Activated naive CD4-positive, alpha-beta T cell treated with anti-CD3 and anti-CD28 coated beads, Interleukin-2, amount 50 U/mL, for 24 hours (primary cell): ENCODE measurements around the gene PRRT4.

Source experiments
- H3K27ac Mint-ChIP-seq: one replicate; pipeline ENCODE4 v1.8.0; 2021; ENCODE audit warnings: mild to moderate bottlenecking, mixed read lengths
- H3K27me3 Mint-ChIP-seq: one replicate; pipeline ENCODE4 v1.8.0; 2021; ENCODE audit warnings: mixed read lengths
- H3K36me3 Mint-ChIP-seq: one replicate; pipeline ENCODE4 v1.8.0; 2021; ENCODE audit warnings: mixed read lengths
- H3K4me1 Mint-ChIP-seq: one replicate; pipeline ENCODE4 v1.8.0; 2021; ENCODE audit warnings: mixed read lengths
- H3K4me3 Mint-ChIP-seq: one replicate; pipeline ENCODE4 v1.8.0; 2021; ENCODE audit warnings: mild to moderate bottlenecking, mixed read lengths
- H3K9me3 Mint-ChIP-seq: one replicate; pipeline ENCODE4 v1.8.0; 2021; ENCODE audit warnings: mixed read lengths

Gene PRRT4

DNA sequence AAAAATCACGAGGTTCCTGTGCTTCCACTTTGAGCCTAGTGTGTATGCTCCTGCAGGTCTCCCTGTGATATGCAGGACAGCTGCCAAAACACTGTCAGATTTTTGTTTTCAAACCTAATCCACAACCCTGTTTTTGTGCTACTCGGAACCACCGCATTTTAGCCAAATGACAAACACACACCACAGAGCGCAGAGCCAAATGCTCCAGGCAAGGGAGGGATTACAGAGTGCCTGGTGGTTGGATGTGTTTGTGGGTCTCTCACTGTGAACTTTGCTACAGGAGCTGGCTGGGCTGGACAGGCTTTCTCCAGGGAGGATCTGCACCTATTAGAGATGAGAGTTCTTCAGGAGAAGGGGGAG lies 12.0 kb downstream of the PRRT4 start:
- no peak overlapping the region for H3K4me3 Mint-ChIP-seq
- H3K27me3 Mint-ChIP-seq, result peaks cover 15% of the 10 kb centered on the region
- H3K36me3 Mint-ChIP-seq, result no peaks in the 10 kb centered on the region
- peaks cover 7% of the 10 kb centered on the region for H3K4me1 Mint-ChIP-seq
- H3K27ac Mint-ChIP-seq, result no peak overlapping the region
- no peaks in the 10 kb centered on the region for H3K9me3 Mint-ChIP-seq

DNA sequence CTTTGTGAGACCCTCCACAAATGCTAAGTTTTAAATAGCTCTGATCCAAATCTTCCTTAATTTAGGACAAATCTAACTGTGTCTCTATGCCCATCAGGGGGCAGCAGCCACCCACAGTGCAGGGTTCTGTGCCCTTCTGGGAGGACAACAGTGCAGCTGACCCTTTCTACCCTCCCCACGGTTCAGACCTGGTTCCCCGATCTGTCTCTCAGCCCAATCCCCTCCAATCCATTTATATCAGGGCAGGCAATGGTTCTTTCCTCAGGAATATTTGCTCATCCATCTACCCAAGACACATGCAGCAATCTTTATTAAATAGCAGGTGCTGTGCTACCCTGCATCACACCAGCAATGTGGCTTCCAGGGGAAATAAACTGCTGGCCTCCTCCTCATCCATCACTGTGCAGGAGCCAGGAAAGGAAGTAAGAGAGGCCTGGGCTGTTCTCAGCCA lies 13.8 kb downstream of the PRRT4 start:
- Mint-ChIP-seq H3K27ac (no peak overlapping the region), H3K36me3 (peaks cover under 1% of the 10 kb centered on the region), H3K4me3 (no peak overlapping the region), H3K4me1 (peaks cover 5% of the 10 kb centered on the region), H3K27me3 (peaks cover 4% of the 10 kb centered on the region), H3K9me3 (no peaks in the 10 kb centered on the region)

DNA sequence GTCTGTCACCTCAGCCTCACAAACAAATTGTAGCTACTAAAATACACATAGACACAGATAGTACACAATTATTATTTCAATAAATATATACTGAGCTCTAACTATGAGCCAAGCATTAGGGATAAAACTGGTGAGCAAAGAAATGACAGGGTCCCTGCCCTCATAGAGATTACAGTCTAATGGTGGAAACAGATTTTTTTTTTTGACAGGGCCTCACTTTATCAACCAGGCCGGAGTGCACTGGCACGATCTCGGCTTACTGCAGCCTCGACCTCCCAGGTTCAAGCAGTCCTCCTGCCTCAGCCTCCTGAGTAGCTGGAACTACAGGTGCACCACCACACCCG lies 17.1 kb downstream of the PRRT4 start:
- Mint-ChIP-seq H3K9me3 (no peaks in the 10 kb centered on the region), H3K27me3 (peaks cover 2% of the 10 kb centered on the region), H3K36me3 (peaks cover 4% of the 10 kb centered on the region), H3K27ac (no peak overlapping the region), H3K4me3 (no peak overlapping the region), H3K4me1 (peaks cover 33% of the 10 kb centered on the region)

DNA sequence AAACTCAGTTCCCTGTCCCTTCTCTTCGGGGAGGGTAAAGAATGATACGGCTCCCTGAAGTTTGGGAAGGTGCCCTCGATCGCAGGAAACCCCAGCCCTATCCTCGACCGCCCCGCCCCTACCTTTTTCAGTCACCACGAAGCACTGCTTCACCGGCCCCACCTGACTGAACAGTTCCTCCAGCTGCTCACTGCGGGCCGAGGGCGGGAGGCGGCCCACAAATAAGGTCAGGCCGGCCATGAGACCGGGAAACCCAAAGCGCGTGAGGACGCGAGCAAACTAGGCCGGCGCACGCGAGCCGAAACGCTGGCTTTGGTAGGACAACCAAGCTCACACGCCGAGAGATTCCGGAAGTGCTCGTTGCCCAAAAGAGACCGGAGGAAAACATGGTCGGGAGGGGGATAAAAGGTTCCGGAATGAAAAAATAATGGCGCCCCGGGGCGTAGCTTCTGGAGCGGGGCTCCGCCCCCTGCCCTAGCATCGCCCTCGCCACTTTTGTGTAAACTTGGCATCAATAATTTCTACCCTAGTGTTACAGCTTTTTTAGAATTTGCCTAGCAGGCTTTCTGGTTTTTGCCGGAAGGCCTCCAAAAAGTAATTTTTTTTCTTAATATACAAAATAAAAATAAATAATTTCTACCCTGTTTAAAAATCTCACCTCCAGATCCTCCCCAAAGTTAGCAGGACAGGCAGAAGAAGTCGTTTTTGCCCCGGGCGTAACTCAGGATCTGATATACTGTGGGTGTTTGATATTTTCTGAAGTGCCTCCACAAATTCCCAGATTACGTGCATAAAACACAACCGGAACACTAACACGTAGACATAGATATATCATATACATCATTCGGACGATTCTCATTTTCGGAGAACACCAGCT lies 17.7 kb downstream of the PRRT4 start, which contains the start of gene RBM28:
Gene RBM28, minus strand, starts transcription at position 355 of the 877 bp plus-strand sequence. Its CDS starts 115 bp downstream, at position 240.
- Mint-ChIP-seq H3K27ac (peak within 1 kb of the TSS; percentile 97), H3K4me3 (peak within 1 kb of the TSS; percentile 98), H3K27me3 (peaks cover 2% of the 10 kb centered on the region), H3K9me3 (no peaks in the 10 kb centered on the region), H3K4me1 (peaks cover 33% of the 10 kb centered on the region), H3K36me3 (peaks cover 6% of the 10 kb centered on the region)

DNA sequence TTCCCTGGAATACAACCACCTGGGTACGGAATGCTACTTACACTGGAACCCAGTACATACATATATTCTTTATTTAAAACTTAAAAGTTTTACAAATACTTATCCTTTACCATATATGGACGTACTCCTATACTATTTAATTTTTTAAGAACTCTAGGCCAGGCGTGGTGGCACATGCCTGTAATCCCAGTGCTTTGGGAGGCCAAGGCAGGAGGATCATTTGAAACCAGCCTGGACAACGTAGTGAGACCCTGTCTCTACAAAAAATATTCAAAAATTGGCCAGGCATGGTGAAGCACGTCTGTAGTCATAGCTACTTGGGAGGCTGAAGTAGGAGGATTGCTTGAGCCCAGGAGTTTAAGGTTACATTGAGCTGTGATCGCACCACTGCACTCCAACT lies 19.8 kb downstream of the PRRT4 start:
- Mint-ChIP-seq H3K27ac (no peak overlapping the region), H3K4me1 (peaks cover 33% of the 10 kb centered on the region), H3K36me3 (peaks cover 17% of the 10 kb centered on the region), H3K9me3 (no peaks in the 10 kb centered on the region), H3K4me3 (peak overlapping the region; percentile 98), H3K27me3 (no peaks in the 10 kb centered on the region)

DNA sequence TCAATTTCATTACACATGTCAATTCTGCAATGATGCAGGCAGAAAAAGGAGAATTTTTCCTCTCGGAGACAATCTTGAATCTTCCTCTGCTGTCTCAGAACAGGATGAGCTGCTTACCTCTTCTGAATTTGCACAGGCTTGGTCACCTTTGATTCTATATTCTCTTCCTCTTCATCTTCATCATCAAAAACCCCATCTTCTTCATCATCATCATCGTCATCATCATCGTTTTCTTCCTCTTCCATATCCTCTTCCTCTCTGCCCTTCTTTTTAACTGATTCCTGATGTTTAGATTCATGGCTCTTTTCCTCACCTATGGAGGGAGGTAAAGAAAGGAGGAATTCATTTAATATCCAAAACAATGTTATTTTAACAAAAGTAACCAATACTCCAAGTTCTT lies 25.8 kb downstream of the PRRT4 start:
- Mint-ChIP-seq H3K9me3 (no peaks in the 10 kb centered on the region), H3K36me3 (peaks cover 28% of the 10 kb centered on the region), H3K27ac (no peak overlapping the region), H3K27me3 (no peaks in the 10 kb centered on the region), H3K4me1 (peaks cover 10% of the 10 kb centered on the region), H3K4me3 (no peak overlapping the region)

DNA sequence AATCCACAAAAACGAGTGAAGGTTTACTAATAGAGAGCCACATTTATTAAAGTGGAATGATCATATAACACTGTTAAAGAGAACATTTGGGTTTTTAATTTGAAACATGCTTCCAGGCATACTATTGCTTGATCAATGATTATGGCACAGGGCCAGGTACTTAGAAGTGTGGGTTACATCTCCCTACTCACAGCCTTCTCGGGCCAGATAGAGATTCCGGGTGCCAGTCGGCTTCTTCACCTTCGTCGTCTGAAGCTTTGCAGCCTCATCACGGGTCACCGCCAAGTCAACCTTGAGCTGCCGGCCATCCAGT lies 37.2 kb downstream of the PRRT4 start:
- Mint-ChIP-seq H3K27me3 (no peaks in the 10 kb centered on the region), H3K9me3 (no peaks in the 10 kb centered on the region), H3K4me3 (no peak overlapping the region), H3K36me3 (peaks cover 20% of the 10 kb centered on the region), H3K27ac (no peak overlapping the region), H3K4me1 (peaks cover 25% of the 10 kb centered on the region)

DNA sequence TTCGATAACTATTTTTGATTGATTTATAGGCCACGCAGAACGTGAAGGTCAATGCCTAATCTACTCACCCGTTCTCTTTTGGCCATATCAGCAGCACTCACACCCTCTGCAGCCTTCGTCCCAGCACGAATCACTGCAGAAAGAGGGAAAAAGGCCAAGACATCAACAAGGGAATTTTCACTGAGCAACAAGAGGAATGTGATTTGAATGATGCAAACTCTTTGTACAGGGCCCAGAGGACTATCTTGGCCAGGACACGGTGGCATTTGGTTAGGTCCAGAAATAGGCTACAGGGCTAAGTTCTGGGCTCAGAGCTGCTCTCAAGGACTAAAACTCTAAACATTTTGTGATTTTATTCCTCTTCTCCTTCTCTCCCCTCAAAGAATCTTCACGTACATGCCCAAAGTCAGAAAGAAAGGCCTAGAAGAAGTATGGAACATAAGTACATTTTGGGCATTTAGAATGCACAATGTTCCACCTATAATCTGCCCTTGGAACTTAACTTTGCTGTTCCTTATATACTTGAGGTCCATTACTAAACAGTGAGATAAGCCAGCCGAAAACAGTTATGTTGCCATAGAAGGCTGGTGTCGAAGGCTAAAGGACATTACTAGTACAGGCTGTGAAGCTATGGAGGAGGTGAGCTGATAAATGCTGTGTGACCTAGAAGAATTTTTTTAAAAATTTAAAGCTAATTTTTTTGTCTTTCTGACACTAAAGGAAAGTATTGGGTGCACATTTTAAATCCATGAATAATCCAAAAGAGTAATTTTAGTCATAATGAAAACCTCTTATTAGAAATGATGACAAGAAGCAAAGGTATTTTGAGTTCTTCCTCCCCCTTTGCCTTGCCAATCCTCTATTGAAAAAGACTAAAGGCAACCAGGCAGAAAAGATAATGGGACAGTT lies 37.8 kb downstream of the PRRT4 start:
- H3K27ac Mint-ChIP-seq, result no peak overlapping the region
- H3K9me3 Mint-ChIP-seq, result no peaks in the 10 kb centered on the region
- H3K27me3 Mint-ChIP-seq, result no peaks in the 10 kb centered on the region
- no peak overlapping the region for H3K4me3 Mint-ChIP-seq
- peaks cover 24% of the 10 kb centered on the region for H3K36me3 Mint-ChIP-seq
- peaks cover 26% of the 10 kb centered on the region for H3K4me1 Mint-ChIP-seq

DNA sequence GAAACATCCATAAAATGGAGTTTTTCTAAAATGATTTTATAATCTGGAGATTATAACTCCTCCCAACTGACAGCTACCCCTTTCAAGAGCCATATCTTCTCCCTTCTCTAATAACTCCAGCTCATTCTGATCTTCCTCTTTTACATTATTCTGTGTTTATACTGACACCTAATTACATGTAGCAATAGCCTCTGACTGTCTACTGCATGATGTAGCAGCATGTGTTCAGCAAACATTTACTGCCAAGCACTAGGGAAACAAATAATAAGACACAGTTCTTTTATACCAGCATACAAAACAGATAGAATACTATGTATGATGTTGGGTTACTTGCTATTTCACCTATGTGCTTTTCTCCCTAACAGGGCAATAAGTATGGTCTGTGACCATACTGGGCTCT lies 38.5 kb downstream of the PRRT4 start:
- Mint-ChIP-seq H3K27ac (no peak overlapping the region), H3K27me3 (no peaks in the 10 kb centered on the region), H3K4me3 (no peak overlapping the region), H3K36me3 (peaks cover 25% of the 10 kb centered on the region), H3K9me3 (no peaks in the 10 kb centered on the region), H3K4me1 (peaks cover 26% of the 10 kb centered on the region)

DNA sequence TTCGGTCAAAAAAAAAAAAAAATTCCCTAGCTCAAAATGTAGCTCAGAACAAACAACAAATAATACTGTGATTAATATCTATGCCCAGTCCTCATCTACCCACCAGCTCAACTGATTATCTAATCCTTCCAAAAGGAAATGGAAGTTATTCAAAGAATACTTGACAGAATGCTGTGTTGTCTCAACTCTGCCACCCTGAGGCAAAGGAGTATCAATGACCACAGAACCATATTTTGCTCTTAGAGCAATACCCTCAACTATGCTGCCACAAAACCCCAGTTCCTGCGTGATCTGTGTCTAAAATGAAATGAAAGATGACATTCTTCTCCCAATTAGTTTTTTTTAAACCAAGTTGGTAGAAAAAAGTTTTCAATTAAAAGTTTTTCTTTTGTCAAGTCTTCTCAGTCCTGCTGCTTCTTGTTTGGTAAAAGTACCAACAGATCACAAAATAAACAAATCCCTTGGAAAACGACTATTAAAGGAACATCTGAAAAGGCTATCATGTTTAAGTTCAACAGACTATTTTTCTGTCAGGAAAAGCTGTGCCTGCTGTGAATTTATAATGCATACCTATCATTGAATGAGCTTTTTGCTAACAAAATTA lies 39.3 kb downstream of the PRRT4 start:
- no peaks in the 10 kb centered on the region for H3K9me3 Mint-ChIP-seq
- no peak overlapping the region for H3K4me3 Mint-ChIP-seq
- peak overlapping the region; percentile 23 for H3K27ac Mint-ChIP-seq
- peaks cover 26% of the 10 kb centered on the region for H3K36me3 Mint-ChIP-seq
- H3K4me1 Mint-ChIP-seq, result peaks cover 26% of the 10 kb centered on the region
- H3K27me3 Mint-ChIP-seq, result no peaks in the 10 kb centered on the region

DNA sequence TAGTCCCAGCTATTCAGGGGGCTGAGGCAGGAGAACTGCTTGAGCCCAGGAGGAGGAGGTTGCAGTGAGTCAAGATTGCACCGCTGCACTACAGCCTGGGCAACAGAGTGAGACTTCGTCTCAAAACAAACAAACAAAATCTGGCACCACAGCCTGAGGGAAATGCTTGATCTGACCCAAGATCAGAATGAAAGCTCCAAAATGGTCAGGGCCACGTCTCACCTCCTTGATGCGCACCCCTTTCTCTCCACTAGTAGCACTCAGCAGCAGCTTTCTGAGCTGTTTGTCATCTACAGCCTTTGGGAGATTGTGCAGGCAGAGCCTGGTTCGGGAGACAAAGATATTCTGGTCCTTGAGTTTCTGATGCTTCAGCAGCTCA lies 40.5 kb downstream of the PRRT4 start:
- Mint-ChIP-seq H3K36me3 (peaks cover 29% of the 10 kb centered on the region), H3K4me1 (peaks cover 26% of the 10 kb centered on the region), H3K27me3 (no peaks in the 10 kb centered on the region), H3K4me3 (no peak overlapping the region), H3K27ac (no peak overlapping the region), H3K9me3 (no peaks in the 10 kb centered on the region)

DNA sequence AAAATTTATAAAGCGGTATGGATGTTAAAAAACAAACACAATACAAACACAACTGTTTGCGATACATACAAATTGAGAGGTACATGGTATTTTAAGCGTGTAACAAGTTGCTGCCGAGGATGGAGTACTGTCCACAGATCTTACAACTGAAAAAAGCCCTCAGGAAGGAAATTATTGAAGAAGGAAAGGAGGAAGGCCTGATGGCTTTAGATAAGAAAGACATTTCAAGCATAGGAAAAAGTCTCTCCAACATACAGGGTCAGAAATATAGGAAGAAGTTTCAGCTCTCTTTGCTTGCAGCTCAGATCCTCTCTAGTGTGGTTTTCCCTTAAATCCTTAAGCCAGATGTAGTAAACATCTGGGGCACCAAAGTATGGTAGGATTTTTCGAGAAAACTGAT lies 42.8 kb downstream of the PRRT4 start:
- no peak overlapping the region for H3K4me3 Mint-ChIP-seq

DNA sequence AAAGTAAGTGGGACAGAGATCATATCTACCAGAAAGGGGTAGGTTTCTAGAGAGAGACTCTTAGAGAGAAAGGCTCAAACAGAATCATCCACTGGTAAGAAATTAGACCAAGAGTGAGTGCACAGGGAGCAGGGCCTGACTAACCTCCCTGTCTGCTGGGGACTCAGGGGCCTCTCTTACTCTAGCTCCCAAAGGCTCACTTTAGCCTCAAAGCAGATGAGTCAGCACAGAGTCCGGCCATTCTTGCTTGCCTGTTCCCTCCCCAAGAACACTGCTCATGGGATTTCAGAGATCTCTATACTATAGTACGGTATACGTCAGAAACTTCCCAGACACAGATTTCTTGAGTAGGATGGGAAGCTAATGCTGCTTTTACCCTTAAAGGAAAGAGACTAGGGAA lies 50.5 kb downstream of the PRRT4 start:
- Mint-ChIP-seq H3K36me3 (peaks cover 37% of the 10 kb centered on the region), H3K4me1 (no peaks in the 10 kb centered on the region), H3K4me3 (no peak overlapping the region), H3K9me3 (no peaks in the 10 kb centered on the region), H3K27me3 (no peaks in the 10 kb centered on the region), H3K27ac (no peak overlapping the region)

More for the DNA sequence above, 42.8 kb downstream of the PRRT4 start:
- H3K27me3 Mint-ChIP-seq, result no peaks in the 10 kb centered on the region
- peaks cover 39% of the 10 kb centered on the region for H3K36me3 Mint-ChIP-seq
- no peaks in the 10 kb centered on the region for H3K9me3 Mint-ChIP-seq
- no peak overlapping the region for H3K27ac Mint-ChIP-seq
- H3K4me1 Mint-ChIP-seq, result peaks cover 26% of the 10 kb centered on the region

DNA sequence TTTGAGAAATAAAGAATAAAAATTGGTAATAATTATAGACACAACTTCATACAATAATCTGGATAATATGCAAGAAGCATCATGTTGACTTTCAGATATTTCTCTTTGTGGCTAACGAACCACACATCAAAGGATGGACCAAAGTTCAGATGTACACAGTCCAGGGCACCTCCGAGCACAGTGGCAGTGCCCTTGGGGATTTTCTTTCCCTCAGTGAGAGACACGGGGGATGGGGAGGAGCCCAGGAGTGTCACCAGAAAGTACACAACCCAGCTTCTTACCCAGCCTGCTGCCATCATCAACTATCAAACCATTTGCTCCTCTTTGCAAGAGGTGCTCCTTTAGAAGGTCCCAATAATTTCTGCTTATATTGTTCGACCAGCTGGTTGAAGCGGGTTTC lies 51.0 kb downstream of the PRRT4 start:
- Mint-ChIP-seq H3K27ac (no peak overlapping the region), H3K4me3 (no peak overlapping the region), H3K9me3 (no peaks in the 10 kb centered on the region), H3K4me1 (no peaks in the 10 kb centered on the region), H3K27me3 (no peaks in the 10 kb centered on the region), H3K36me3 (peaks cover 36% of the 10 kb centered on the region)

DNA sequence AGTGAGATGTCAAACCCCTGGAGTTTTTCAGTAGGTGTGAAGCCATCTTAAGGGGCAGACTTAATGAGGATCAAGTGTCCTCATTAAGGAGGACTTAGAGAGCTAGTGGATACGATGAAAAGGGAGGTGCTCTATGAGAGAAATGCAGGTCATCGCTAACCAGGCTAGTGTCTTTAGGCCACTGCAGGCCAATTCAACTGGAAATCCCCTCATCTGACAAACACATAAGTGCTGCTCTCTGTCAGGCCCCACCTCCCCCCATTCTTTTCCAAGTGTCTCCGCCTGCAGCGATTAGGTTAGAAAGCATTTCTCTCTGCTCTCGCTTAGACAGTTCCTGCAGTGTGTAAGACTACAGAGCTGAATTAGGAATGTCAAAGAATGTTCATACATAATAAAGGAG lies 51.5 kb downstream of the PRRT4 start:
- Mint-ChIP-seq H3K36me3 (peaks cover 33% of the 10 kb centered on the region), H3K27me3 (no peaks in the 10 kb centered on the region), H3K4me3 (no peak overlapping the region), H3K27ac (no peak overlapping the region), H3K9me3 (no peaks in the 10 kb centered on the region), H3K4me1 (no peaks in the 10 kb centered on the region)

DNA sequence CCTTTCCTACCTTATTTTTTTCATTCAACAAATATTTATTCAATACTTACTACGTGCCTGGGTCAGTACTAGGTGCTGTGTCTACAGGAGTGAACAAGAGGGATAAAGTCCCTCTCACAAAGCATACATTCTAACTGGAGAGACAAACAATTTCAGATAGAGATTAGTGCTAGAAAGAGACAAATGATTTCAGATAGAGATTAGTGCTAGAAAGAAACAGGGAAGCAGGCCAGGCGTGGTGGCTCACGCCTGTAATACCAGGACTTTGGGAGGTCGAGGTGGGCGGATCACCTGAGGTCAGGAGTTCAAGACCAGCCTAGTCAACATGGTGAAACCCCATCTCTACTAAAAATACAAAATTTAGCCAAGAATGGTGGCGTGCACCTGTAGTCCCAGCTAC lies 52.4 kb downstream of the PRRT4 start:
- H3K9me3 Mint-ChIP-seq, result no peaks in the 10 kb centered on the region
- peaks cover 28% of the 10 kb centered on the region for H3K36me3 Mint-ChIP-seq
- H3K4me3 Mint-ChIP-seq, result no peak overlapping the region
- H3K27me3 Mint-ChIP-seq, result no peaks in the 10 kb centered on the region
- H3K4me1 Mint-ChIP-seq, result no peaks in the 10 kb centered on the region
- peak overlapping the region; percentile 18 for H3K27ac Mint-ChIP-seq
